Activated CD8-positive, alpha-beta memory T cell treated with anti-CD3 and anti-CD28 coated beads, Interleukin-2, amount 50 U/mL, for 24 hours (primary cell): Measurements from ENCODE around the gene TMEM11.

Experiments used
- DNase-seq: peaks from one replicate; pipeline ENCODE4 v3.0.0-alpha.2; 2020; ENCODE audit errors: extremely low read depth

TMEM11 gene

DNA sequence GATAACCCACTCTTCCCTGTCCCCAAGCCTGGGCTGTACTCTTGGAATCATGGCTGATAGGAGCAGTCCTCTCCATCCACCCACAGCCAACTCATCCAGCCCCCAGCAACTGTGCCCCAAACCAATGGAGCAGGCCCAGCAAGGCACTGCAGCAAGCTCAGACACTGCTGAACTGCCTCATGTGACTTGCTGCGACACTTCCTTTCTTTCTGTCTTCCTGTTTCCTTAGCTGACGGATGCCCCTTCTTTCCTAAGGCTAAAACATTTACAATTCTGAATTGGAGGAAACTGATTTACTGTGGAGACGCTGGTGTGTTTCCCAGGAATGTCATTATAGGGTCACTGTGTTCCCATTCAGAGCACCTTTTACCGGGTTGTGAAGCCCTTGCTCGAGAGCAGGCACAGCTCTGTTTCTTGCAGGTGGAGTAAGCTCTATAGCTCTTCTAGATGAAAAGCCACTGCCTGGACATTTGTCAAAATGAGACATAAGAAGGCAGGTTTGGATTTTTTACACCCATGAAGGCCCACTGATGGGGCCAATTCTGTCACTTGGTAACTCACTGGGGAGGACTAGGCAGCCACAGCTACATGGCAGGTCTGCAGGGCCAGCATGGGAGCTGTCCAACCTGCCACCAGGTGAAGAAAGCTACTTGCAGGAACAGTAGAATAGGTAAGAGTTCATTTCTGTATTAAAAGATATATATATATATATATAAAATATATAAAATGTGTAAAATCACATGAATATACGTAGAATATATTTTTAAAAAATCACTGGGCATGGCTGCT lies 27.4 kb downstream of the TMEM11 start:
- DNase-seq: no peak

DNA sequence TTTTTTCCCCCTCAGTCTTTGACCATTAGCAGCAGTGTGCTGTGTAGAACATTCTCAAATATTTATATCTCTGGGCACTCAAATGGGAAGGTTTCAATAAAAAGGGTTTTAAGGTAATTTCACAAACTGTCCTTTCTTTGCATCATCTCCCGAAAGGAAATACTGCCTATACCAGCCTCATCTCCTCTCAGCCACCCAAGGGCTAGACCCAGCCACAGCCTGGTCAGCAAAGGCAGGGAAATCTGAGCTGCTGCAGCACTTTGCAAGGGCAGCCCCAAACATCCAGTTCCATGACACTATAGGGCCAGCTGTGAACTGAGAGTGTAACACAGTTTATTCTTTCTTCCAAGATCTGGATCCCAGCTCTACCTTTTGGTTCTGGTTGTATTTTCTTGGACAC lies 28.9 kb downstream of the TMEM11 start:
- DNase-seq: no peak

DNA sequence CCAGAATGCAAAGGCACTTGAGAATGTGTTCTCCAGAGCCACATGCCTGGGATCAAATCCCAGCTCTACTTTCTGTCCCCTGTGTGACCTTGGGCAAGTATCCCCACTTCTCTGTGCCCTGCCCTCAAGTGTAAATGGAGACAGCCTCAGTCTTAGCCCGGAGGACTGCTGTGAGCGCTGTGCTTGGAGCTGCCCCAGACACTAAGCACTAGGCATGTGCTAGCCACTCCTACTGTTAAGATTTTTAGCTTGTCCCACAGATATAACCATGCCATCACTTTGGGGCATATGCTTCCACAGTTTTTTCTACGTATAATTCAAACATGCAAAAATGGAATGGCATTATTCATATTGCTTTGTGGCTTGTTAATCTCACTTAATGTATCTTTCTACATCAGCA lies 29.4 kb downstream of the TMEM11 start:
- no peak for DNase-seq

DNA sequence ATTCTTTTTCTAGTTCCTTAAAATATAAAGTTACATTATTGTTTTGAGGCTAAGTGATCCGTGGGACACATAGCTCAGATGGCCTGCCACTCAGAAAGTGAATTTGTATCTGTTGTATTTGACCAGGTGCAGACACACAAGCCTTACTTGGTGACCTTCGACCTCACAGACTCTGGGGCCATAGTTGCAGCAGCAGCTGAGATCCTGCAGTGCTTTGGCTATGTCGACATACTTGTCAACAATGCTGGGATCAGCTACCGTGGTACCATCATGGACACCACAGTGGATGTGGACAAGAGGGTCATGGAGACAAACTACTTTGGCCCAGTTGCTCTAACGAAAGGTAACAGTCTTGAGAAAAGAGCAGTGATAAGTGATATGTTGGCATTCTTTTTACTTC lies 30.5 kb downstream of the TMEM11 start:
- no peak for DNase-seq

DNA sequence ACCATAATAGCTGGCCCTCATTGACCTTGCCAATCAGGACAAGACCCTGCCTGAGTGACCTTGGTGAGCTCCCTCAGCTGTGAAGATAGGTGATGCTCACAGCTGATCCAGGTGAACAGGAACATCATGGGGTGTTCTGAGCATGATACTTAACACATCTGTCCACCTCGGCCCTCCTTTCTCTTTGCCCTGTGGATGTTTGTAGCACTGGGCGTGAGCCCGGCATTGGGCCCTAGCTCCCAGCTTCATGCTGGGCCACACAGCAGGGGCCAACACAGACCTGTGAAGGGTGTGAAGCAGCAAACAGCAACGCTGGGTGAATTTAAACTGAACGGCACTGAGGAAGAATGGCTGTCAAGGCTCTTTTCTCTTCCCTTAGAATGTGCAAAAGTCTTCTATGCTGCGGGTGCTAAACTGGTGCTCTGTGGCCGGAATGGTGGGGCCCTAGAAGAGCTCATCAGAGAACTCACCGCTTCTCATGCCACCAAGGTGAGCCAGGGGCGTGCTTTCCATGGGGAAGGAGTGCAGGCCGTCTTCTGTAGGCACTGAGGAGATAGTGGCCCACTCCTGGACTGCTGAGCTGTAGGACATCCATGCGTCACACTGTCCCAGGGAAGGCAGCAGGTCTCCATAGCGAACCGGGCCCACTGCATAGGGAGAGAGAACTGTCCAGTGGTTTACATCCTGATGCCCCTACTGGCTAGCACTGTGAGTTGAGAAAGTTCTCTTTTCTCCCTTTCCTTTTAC lies 35.9 kb downstream of the TMEM11 start:
- no peak for DNase-seq

DNA sequence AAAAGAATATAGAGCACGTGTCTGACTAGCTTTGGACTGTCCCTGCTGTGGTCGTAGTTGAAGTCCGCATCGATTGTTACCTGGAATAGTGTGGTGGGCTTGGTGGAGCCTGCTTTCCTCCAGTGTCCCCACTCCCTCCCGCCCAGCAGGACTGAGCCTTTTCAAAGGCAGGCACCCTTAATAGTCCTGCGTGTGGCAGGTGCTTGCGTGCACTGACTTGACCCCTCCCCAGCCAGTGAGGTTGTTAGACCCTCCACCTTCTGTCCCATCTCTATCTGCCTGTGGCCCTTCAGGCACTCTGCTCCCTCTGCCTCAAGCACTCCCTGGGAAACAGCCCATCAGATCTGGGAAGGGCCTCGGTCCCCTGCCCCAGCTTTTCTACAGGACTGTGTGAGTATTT lies 36.6 kb downstream of the TMEM11 start:
- no peak for DNase-seq

DNA sequence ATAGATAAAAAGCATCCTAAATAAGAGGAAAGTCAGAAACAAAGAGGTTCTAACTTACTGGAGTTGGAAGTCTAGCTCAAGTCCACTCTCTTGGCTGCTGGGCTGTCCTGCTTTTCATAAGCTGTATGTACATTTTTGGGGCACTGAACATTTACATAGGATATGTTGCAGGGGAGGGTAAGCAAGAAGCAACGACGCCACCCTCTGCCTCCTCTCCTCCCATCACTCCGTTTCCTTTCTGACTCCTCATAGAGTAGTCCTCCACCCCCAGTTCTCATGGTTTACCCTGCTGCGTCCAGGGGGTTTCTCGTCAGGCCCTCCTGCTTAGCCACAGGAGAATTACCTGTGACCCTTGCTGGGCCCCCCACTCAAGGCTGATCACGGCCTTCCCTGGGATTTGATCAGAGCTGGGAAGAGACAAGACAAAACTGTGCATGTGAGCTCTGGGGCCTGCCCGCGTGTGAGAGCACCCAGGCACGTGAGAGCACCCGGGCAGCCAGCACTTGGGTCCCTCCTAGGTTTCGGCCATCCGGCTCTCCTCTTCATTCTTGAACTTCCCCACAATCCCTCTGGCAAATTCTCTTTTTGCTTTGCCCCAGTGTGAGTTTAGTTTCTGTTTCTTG lies 37.1 kb downstream of the TMEM11 start:
- DNase-seq: no peak

DNA sequence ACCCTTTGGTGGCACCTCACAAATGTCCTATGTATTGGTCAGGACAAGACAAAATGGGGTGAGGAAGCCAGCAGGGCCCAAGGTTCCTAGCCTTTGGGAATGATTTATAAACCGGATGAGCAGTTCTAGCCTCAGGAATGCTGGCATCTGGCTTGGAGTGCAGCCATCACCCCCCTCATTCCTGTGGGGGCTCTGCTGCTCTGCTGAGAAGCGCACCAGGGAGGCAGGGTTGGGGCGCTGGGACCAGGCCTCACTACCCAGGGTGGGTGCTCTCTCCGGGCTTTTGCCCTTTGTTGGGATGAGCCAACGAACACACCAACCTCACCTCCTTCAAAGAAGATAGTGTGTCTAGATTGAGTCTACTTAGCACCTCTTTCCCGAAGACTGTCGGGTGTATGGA lies 39.2 kb downstream of the TMEM11 start:
- no peak for DNase-seq

DNA sequence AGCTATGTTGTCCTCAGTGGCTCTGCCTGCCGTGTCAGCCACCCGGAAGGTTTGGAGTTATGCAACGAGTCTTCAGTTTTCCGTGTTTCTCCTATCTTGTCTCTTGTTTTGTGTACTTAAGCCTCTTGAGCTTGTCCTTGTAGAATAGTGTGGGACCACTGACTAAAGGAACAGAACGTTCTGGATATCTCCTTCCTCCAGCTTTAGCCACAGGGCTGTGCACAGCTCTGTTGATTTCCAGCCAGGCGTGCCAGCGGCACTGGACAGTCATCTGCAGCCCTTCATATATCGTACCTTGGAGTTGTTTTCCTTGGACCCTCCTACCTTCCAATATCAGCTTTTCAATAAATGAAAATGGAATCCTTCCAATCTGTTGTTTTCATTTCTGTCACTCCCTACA lies 39.8 kb downstream of the TMEM11 start:
- DNase-seq: no peak

DNA sequence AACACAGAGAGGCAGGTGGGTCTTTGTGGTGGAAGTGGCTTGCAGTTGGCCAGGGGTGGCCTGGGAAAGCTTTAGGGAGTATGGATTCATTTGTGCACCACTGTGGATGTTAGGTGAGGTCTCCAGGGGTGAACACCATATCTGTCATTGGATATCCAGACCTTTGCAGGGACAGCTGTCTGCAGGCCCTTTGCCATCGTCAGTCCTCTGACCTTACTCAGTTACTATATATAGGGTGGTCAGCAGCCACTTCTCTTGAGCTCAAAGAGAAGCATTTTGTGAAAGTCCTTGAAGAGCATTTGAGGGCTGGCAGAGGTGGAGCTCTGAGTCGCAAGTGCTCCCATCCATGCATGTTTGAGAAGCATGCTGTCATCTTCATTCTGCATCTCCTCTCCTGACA lies 40.4 kb downstream of the TMEM11 start:
- DNase-seq: no peak

DNA sequence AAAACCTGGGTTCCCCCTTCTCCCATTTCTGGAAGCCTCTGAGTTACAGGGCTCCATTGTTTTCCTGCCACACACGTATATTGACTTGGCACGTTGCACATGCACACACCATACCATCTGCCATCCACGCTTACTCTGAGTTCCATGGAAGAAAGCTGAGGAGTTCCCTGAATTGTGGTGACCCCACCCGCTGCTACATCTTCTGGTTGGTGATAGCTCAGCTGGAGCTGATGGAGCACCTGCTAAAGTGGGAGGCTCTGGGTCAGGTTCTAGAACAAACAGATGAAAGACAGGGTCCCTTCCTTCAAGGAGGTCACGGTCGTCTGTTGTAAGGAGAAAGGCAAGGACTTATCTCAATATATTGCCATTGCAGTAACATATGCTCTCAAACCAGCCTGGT lies 41.1 kb downstream of the TMEM11 start:
- no peak for DNase-seq

DNA sequence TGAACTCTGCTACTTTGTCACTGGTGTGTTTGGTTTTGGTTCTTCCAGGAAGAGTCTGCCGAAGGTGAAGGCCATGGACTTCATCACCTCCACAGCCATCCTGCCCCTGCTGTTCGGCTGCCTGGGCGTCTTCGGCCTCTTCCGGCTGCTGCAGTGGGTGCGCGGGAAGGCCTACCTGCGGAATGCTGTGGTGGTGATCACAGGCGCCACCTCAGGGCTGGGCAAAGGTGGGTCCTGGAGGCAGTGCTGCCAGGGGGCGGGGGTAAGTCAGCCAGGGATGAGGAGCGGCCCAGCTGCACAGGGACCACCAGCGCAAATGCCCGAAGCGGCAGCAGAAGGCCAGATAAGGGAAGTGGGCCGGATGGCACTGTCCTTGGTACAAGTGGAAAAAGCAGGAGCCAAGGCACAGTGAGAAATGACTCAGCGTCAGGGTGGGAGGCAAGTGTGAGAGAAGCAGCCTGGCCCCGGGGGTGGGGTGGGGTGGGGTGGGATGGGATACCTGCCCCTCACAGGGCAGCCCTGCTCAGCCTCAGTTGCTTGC lies 41.9 kb downstream of the TMEM11 start:
- DNase-seq: no peak

DNA sequence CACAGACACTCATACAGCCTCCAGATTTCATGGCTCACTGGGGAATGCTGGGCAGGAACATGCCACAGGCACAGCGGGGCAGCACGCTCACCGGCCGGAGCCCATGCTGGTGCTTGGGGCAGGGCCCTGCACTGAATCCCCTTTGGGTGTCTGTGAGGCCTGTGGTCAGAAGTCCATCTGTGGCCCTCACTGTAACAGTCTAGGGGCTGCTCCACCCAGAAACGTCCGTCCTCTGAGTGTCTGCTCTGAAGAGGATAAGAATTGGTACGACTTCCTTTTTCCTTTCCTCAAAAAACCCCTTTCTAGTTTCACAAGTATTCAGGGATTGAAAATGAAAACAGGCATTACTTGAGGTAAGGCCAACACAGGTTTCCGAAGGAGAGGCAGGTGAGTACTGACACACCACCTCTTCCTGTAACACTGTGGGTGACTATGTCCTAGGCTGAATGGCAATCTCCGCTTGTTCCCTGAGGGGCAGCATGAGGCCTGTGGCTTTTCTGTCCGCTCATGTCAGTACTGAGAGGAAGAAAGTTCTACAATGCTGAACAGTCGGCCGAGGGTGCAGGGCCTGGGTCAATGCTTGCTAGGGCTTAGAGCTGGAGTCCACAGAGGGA lies 42.5 kb downstream of the TMEM11 start:
- DNase-seq: no peak

DNA sequence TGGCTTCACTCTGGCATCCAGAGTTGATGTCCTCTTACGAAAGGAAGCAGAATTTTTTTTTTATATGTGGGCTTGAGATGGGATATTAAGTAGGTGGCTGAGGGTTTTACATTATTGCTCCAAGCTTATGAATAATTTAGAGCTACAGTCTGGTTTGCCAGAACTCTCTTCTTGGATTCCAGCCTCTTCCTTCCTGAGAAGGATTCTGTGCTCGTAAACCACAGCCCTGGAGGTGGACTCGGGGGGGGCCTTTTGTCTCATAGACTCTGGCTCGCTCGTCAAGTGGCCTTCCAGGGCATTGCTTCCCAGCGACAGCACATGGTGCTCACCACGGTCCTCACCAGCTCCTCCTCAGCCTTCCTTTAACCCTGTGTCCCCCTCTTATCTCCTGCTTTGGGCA lies 43.2 kb downstream of the TMEM11 start:
- DNase-seq: no peak

DNA sequence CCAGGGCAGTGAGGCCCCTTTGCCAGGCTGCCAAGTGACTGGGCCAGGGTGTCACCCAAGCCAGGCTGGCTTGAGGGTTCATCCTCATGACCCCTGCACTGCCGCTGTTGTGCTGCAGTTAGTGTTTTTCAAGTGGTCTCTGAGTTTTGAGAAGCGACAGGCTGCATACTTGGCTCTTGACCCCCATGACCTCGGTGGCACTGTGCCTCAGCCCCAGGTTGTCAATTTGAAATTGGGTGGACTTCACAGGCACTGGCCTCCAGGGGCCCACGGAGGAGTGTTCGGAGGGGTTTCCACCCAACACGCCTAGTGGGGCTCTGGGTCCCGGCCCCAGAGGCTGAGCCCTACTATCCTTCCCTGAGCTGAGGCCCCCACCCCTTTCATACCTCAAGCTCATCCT lies 44.5 kb downstream of the TMEM11 start:
- DNase-seq: no peak

DNA sequence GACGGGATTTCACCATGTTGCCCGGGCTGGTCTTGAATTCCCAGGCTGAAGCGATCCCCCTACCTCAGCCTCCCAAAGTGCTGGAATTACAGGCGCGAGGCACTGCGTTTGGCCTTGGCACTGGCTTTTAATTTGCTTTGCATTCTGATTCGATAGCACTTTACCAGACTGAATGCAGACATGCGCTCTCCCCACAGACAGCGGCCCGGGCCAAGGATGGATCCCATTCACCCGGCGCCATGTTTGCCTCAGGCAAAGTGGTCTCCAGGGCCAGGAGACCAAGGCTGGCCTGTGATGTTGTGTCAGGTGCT lies 45.5 kb downstream of the TMEM11 start:
- no peak for DNase-seq

DNA sequence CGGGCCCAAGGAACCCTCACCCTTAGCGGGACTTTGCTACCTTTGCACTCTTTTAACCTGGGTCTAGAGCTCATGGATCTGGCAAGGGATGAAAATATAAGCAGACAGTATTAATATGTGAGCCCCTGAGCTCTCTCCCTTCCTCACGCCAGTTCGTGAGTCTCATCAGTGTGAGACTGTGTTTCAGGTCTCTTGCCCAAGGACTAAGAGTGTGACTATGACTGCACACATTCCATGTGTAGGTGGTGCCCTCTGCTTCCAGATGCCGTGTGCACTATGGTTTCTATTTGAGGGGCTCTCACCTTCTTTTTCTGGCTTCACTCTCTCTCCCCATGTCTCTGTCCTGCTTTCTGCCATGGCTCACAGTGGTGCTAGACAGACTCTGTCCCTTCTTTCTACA lies 46.7 kb downstream of the TMEM11 start:
- no peak for DNase-seq

DNA sequence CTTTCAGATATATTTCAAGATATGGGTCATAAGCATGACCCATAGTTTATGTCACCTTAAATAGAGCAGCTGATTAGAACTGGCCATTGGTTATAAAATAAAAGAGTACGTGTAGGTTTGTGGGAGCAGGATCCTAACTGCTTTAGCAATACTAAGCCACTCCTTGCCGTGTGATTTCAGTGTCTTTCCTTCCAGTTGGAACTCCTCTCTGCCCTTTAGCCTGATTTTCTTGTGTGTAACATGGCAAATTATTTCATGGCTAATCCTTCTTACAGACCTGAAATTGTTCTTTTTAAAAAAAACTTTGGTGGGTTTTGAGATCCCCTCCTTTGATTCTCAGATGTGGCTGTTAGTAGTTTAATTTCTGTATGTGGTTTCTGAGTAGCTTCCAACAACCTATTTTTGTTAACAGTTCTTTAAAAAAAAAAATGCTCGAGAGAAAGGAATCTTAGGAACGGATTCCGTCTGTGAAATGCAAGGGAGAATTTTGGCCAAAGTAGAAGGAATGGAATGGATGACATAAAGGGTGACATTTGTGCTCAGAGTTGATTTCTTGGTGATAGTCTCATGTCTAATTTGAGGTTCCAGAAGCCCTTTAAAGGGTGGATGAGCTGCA lies 47.3 kb downstream of the TMEM11 start:
- no peak for DNase-seq

DNA sequence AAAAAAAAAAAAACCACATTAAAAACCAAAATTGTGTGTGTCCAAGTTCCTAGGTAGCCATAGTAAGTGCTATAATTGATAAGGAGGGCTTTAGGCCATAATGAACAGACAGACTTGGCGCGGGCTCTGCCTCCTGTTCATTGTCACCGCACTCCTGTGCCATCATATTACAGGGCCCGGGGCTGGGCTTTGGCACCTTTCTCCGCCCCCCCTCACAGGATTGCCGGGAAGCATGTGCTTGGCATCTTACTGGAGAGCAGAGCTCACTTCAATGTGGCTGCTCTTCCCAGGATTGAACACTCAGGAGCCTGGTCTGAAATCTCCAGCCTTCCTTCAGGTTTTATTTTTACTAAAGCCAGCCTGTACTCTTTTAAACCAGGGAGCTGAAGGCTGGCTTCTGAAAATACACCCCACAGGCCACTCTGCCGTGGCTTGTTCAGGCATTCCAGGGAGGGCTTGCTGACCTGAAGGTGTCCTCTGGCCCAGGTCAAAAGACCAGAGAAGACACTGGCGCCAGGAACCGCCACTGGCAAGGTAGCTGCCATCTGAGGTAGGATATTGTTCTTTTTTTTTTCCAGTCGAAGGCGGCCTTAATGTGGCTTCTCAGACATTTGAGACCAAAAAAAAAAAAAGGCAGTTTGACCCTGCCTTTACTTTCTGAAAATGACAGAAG lies 47.9 kb downstream of the TMEM11 start:
- DNase-seq: no peak

DNA sequence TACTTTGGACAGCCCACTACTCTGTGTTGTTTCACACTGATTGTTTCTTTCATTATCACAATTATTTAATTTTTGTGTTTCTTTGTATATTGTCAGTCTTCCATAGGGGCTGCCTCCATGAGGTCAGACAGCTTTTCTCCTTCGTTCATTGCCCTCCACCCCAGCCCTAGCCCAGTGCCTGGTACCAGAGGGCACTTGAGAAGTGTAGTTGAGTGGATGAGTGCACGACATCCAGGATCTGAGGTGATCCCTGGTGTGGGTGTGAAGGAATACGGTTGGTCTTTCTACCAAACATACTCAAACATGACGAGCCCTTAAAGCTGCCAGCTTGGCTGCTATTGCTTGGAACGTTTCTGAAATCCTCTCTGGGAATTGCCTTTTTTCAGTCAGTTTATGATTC lies 49.3 kb downstream of the TMEM11 start:
- DNase-seq: no peak

DNA sequence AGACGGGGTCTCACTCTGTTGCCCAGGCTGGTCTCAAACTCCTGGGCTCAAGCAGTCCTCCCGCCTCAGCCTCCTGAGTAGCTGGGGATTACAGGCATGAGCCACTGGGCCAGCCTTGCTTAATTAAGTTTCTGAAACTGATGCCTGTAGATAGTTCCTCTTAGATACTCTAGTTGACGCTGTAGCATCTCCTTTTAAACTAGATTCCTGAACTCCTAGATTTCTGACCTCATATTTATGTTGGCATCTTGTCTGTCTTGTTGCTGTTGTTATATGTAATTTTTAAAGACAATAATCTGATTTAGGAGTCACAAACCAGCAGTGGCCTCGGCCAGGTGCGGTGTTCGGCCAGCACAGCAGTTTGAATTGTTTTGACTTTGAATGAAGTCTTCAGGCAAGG lies 49.7 kb downstream of the TMEM11 start:
- DNase-seq: no peak

DNA sequence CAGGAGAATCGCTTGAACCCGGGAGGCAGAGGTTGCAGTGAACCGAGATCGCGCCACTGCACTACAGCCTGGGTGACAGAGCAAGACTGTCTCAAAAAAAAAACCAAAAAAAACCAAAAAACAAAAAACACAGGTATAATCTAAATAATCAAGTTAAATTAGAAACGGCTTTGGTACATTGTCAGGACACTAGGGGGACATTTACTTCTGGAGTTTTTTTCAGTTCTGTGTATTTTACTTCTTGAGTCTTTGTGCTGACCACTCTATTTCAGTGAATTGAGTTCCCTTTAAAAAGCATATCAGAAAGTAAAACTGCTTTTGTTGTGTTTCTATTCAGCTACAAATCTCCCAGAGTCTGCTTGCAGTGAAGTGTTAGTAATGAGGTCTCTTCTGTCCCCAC lies 50.9 kb downstream of the TMEM11 start:
- DNase-seq: no peak
